GM12878 (cell line): ENCODE measurements around the gene CROCC. TPM values are rescaled to one million over a fixed set of nuclear protein-coding genes. Genes with fewer than 3 reads are reported as not detected.

Source experiments
- ATAC-seq: fragments of 200-7000 bp; cut with Tn5 transposase; 3 replicates; pipeline ENCODE4 v1.9.1; 2020; ENCODE audit warnings: mild to moderate bottlenecking, moderate library complexity
- BruUV-seq: library from RNA; stranded (reverse); fragments of 400-500 nt; replicated peaks from 2 replicates; lab custom pipeline; 2021; lab: Mats Ljungman, UMichigan
- CTCF ChIA-PET: fragments of 300-600 bp; sonication (Branson Sonifier 250); formaldehyde crosslinking; extraction: SDS; loops from one replicate; lab custom pipeline; 2021; ENCODE audit warnings: inconsistent platforms; lab: Yijun Ruan, JAX
- POLR2A ChIA-PET: fragments of 350-600 bp; formaldehyde crosslinking; extraction: SDS; loops from one replicate; lab custom pipeline; 2021; ENCODE audit warnings: inconsistent platforms; lab: Charles Lee
- RAD21 ChIA-PET: fragments of 300-600 bp; sonication (Branson Sonifier 250); formaldehyde crosslinking; loops from one replicate; lab custom pipeline; 2023; ENCODE audit warnings: antibody characterized with exemption; ENCODE audit not compliant: unreplicated experiment; lab: Charles Lee
- SMC1A ChIA-PET: fragments of 300-600 bp; sonication (Branson Sonifier 250); formaldehyde crosslinking; loops from one replicate; lab custom pipeline; 2023; ENCODE audit not compliant: unreplicated experiment, uncharacterized antibody; lab: Charles Lee
- DNase-seq: peaks from one replicate; pipeline ENCODE4 v3.0.0-alpha.2; 2011; ENCODE audit warnings: low read depth, low spot score
- FAIRE-seq: peaks from 3 replicates; lab custom pipeline; 2011; peaks lifted over from hg19 to GRCh38; lab: Jason Lieb, UNC
- H2AFZ ChIP-seq: 2 replicates; pipeline ENCODE4 v1.6.0; 2011; ENCODE audit warnings: low read depth, low read length, control low read depth; ENCODE audit not compliant: control insufficient read depth
- H3K27ac ChIP-seq: 2 replicates; pipeline ENCODE4 v1.5.1; 2011; ENCODE audit warnings: control low read depth; ENCODE audit not compliant: control insufficient read depth, insufficient read depth
- H3K27me3 ChIP-seq, 2 experiments: replicated peaks in 1 of 2; 2 replicates each; pipeline versions ENCODE4 v1.6.0 to v1.6.1; 2011; ENCODE audit warnings: low read length in 1 of 2; ENCODE audit not compliant: control insufficient read depth in 2 of 2, insufficient read depth in 2 of 2
- H3K36me3 ChIP-seq, 2 experiments: 2 replicates each; pipeline ENCODE4 v1.5.1; 2011; ENCODE audit warnings: low read length in 1 of 2; ENCODE audit not compliant: control insufficient read depth in 2 of 2, insufficient read depth in 2 of 2
- H3K4me1 ChIP-seq: 2 replicates; pipeline ENCODE4 v1.6.1; 2011; ENCODE audit warnings: mild to moderate bottlenecking, low read length, moderate library complexity, mixed read lengths; ENCODE audit not compliant: control insufficient read depth, insufficient read depth
- H3K4me2 ChIP-seq: 2 replicates; pipeline ENCODE4 v1.6.0; 2011; ENCODE audit warnings: control low read depth; ENCODE audit not compliant: control insufficient read depth, insufficient read depth
- H3K4me3 ChIP-seq: fragments of 200-600 bp; sonication (generic); 2 replicates; pipeline ENCODE4 v1.5.1; 2016
- H3K79me2 ChIP-seq: 2 replicates; pipeline ENCODE4 v1.6.0; 2011; ENCODE audit warnings: low read length; ENCODE audit not compliant: control insufficient read depth, insufficient read depth
- H3K9ac ChIP-seq: 2 replicates; pipeline ENCODE4 v1.8.0; 2011; ENCODE audit warnings: low read length, control low read depth, mixed read lengths; ENCODE audit not compliant: control insufficient read depth, insufficient read depth
- H3K9me3 ChIP-seq: replicated peaks from 3 replicates; pipeline ENCODE4 v1.5.1; 2011; ENCODE audit warnings: mild to moderate bottlenecking, low read length; ENCODE audit not compliant: control insufficient read depth, insufficient read depth
- H4K20me1 ChIP-seq: 2 replicates; pipeline ENCODE4 v1.6.0; 2011; ENCODE audit not compliant: control insufficient read depth, insufficient read depth
- EP300 ChIP-seq, 2 experiments: fragments of 150-350 bp in 1 of 2; IDR thresholded peaks; 2 replicates each; pipeline ENCODE4 v1.6.1; 2011 to 2012; ENCODE audit warnings: low read depth in 2 of 2, low read length in 2 of 2, borderline replicate concordance in 1 of 2, improper control_type of control experiment in 1 of 2, inconsistent platforms in 1 of 2; ENCODE audit not compliant: control insufficient read depth in 1 of 2
- NFIC ChIP-seq: IDR thresholded peaks from 2 replicates; pipeline ENCODE4 v1.6.1; 2012; ENCODE audit warnings: low read depth, mild to moderate bottlenecking, inconsistent platforms, low read length, moderate library complexity
- NFYA ChIP-seq: IDR thresholded peaks from 2 replicates; pipeline ENCODE4 v1.6.1; 2011; ENCODE audit warnings: low read depth, mild to moderate bottlenecking, low read length, improper control_type of control experiment, borderline replicate concordance
- PAX5 ChIP-seq: IDR thresholded peaks from 2 replicates; pipeline ENCODE4 v1.6.1; 2011; ENCODE audit warnings: low read depth, low read length, borderline replicate concordance
- SRF ChIP-seq, 2 experiments: IDR thresholded peaks; 2 replicates each; pipeline ENCODE4 v1.6.1; 2011; ENCODE audit warnings: low read depth in 2 of 2, low read length in 2 of 2, mild to moderate bottlenecking in 1 of 2, moderate library complexity in 1 of 2
- WGBS: methylation state at CpG from one replicate; pipeline ENCODE4 v1.1.6; 2016; ENCODE audit warnings: low lambda C conversion rate; ENCODE audit not compliant: insufficient replicate concordance, insufficient coverage; ENCODE audit errors: missing lambda C conversion rate; 5-methylcytosine and 5-hydroxymethylcytosine counted together
- in situ Hi-C: fragments of 300-500 bp; cut with MboI; formaldehyde crosslinking; loops from 9 replicates; pipeline ENCODE4 v1.14.3; 2018; ENCODE audit warnings: mixed read lengths
- intact Hi-C: fragments of 100-400 bp; cut with micrococcal nuclease; formaldehyde crosslinking; loops from one replicate; pipeline ENCODE4 v1.14.2; 2022; ENCODE audit not compliant: unreplicated experiment
- polyA plus RNA-seq, 11 experiments: library from polyadenylated mRNA; depleted of rRNA in 4 of 11; unstranded in 6 of 11; stranded (reverse) in 5 of 11; fragments of >200 nt; fragmentation: Nextera tagmentation in 4 of 11; fragmentation: Illumina TruSeq in 1 of 11; extraction: Ambion mirVana in 4 of 11; extraction: Trizol in 1 of 11; gene quantifications; 1 replicate in 1 of 11; 2 replicates in 10 of 11; pipeline versions ENCODE4 v1.2.1 to v1.2.3, GENCODE V29; 2011 to 2016; ENCODE audit warnings: inconsistent platforms in 2 of 11, missing spikeins in 2 of 11, low read depth in 1 of 11
- total RNA-seq, 4 experiments: library from RNA; depleted of rRNA in 3 of 4; stranded (reverse); fragments of >200 nt in 3 of 4; fragmentation: Illumina TruSeq in 1 of 4; extraction: Trizol in 1 of 4; gene quantifications; 2 replicates each; pipeline versions ENCODE4 v1.2.1 to v1.2.3, GENCODE V29; 2013 to 2021
- TF ChIP-seq, protein P1 (sequence below): IDR thresholded peaks from 2 replicates; pipeline ENCODE4 v1.6.1; 2012; ENCODE audit warnings: mild to moderate bottlenecking, low read depth, low read length
- TF ChIP-seq, protein P2 (sequence below): IDR thresholded peaks from 2 replicates; pipeline ENCODE4 v1.6.1; 2012; ENCODE audit warnings: low read depth, low read length, improper control_type of control experiment
- TF ChIP-seq, protein P3 (sequence below): IDR thresholded peaks from 2 replicates; pipeline ENCODE4 v1.6.1; 2012; ENCODE audit warnings: improper control_type of control experiment, low read depth, low read length; ENCODE audit not compliant: insufficient replicate concordance

Gene CROCC
- total and polyA plus RNA-seq, 10 of the 15 experiments (the other 5 are each of a cell fraction or from before 2014, with no cell fraction given): 0.04 to 5.5 (median 2.3) TPM

DNA sequence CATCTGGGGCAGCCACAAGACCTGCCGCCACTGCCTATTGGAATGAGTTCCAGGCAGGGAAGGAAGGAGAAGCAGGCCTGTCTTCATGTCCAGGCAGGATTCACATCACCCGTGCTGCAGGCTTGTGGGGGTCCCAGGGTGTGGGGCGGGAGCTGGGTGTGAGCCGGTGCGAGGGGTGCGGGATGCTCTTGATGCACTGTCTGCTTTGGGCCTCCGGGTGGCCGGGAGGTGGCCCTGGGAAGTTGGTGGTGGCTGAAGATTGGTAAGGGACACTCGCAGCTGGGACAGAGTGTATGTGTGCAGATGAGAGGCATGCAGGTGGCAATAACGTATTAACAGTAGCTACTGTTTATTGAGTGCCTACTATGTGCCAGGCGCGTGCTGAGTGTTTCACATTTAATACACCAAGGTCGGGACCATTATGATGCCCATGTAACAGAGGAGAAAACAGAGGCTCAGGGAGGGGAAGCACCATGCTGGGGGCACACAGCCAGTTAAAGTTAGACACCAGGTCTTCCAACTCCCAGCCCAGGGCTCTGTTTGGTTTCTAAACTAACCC, 3.3 kb downstream of the CROCC start (continued):
- TF ChIP-seq, protein P1, sequence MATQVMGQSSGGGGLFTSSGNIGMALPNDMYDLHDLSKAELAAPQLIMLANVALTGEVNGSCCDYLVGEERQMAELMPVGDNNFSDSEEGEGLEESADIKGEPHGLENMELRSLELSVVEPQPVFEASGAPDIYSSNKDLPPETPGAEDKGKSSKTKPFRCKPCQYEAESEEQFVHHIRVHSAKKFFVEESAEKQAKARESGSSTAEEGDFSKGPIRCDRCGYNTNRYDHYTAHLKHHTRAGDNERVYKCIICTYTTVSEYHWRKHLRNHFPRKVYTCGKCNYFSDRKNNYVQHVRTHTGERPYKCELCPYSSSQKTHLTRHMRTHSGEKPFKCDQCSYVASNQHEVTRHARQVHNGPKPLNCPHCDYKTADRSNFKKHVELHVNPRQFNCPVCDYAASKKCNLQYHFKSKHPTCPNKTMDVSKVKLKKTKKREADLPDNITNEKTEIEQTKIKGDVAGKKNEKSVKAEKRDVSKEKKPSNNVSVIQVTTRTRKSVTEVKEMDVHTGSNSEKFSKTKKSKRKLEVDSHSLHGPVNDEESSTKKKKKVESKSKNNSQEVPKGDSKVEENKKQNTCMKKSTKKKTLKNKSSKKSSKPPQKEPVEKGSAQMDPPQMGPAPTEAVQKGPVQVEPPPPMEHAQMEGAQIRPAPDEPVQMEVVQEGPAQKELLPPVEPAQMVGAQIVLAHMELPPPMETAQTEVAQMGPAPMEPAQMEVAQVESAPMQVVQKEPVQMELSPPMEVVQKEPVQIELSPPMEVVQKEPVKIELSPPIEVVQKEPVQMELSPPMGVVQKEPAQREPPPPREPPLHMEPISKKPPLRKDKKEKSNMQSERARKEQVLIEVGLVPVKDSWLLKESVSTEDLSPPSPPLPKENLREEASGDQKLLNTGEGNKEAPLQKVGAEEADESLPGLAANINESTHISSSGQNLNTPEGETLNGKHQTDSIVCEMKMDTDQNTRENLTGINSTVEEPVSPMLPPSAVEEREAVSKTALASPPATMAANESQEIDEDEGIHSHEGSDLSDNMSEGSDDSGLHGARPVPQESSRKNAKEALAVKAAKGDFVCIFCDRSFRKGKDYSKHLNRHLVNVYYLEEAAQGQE: no peak
- TF ChIP-seq SRF (IDR thresholded peaks at IDR 0.05; ENCODE audit: low read depth in 2 of 2, low read length in 2 of 2) (no peak), NFIC (no peak)
- TF ChIP-seq, protein P2, sequence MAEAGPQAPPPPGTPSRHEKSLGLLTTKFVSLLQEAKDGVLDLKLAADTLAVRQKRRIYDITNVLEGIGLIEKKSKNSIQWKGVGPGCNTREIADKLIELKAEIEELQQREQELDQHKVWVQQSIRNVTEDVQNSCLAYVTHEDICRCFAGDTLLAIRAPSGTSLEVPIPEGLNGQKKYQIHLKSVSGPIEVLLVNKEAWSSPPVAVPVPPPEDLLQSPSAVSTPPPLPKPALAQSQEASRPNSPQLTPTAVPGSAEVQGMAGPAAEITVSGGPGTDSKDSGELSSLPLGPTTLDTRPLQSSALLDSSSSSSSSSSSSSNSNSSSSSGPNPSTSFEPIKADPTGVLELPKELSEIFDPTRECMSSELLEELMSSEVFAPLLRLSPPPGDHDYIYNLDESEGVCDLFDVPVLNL: no peak

DNA sequence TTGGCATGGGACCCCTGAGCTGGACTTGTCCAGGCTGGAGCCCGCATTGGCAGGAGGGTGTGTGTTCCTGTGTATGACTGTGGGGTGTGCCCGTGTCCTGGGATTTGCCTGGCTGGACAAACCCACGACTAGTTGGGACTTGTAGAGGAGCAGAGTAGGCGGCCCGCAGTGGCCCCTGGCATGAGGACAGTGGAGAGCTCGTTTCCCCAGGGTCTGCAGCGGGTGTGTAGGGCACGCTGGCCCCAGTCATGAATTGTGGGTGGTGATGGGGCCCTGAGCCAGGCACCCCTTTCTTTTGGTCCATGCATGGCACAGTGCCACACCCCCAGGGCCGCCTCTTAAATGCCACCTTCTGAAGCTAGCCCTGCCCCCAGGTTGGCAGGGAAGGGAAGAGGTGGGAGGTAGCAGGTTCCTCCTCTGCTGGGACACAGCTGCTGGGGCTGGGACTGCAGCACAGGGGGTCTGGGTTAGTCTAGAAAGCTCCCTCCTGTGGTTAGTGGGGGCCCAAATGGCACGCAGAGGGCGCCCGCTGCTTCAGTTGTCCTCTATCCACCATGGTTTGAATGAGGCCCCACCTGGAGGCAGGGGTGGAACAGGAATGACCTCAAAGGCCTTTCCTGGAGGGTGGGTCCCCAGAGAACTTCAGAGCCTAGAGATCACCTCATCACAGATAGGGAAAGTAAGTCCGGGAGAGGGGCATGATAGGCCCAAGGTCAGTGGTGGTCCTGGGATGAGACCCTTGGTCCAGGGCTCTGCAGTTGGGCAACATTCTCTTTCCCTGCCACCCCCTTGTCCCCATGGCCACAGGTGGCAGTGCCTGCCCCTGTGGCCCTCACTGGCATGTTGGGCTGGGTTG, 4.1 kb downstream of the CROCC start:
- ChIA-PET CTCF (no interaction called here), RAD21 (no interaction called here), SMC1A (no interaction called here), POLR2A (no interaction called here)
- FAIRE-seq (no peak), ATAC-seq (no peak), DNase-seq (no peak)
- no peaks in the 10 kb centered on the region for H3K27me3 ChIP-seq
- WGBS: 49% methylated on average over 13 of the region's 13 CpGs
- no peak overlapping the region for H2AFZ ChIP-seq
- no peaks in the 10 kb centered on the region for H3K36me3 ChIP-seq
- no peak overlapping the region for H3K27ac ChIP-seq
- H3K79me2 ChIP-seq: no peaks in the 10 kb centered on the region
- no peaks in the 10 kb centered on the region for H4K20me1 ChIP-seq
- TF ChIP-seq, protein P3, sequence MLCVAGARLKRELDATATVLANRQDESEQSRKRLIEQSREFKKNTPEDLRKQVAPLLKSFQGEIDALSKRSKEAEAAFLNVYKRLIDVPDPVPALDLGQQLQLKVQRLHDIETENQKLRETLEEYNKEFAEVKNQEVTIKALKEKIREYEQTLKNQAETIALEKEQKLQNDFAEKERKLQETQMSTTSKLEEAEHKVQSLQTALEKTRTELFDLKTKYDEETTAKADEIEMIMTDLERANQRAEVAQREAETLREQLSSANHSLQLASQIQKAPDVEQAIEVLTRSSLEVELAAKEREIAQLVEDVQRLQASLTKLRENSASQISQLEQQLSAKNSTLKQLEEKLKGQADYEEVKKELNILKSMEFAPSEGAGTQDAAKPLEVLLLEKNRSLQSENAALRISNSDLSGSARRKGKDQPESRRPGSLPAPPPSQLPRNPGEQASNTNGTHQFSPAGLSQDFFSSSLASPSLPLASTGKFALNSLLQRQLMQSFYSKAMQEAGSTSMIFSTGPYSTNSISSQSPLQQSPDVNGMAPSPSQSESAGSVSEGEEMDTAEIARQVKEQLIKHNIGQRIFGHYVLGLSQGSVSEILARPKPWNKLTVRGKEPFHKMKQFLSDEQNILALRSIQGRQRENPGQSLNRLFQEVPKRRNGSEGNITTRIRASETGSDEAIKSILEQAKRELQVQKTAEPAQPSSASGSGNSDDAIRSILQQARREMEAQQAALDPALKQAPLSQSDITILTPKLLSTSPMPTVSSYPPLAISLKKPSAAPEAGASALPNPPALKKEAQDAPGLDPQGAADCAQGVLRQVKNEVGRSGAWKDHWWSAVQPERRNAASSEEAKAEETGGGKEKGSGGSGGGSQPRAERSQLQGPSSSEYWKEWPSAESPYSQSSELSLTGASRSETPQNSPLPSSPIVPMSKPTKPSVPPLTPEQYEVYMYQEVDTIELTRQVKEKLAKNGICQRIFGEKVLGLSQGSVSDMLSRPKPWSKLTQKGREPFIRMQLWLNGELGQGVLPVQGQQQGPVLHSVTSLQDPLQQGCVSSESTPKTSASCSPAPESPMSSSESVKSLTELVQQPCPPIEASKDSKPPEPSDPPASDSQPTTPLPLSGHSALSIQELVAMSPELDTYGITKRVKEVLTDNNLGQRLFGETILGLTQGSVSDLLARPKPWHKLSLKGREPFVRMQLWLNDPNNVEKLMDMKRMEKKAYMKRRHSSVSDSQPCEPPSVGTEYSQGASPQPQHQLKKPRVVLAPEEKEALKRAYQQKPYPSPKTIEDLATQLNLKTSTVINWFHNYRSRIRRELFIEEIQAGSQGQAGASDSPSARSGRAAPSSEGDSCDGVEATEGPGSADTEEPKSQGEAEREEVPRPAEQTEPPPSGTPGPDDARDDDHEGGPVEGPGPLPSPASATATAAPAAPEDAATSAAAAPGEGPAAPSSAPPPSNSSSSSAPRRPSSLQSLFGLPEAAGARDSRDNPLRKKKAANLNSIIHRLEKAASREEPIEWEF: no peak
- TF ChIP-seq EP300 (IDR thresholded peaks at IDR 0.05; ENCODE audit: borderline replicate concordance in 1 of 2, control insufficient read depth in 1 of 2, low read depth in 2 of 2, low read length in 2 of 2) (no peak), NFYA (no peak), PAX5 (no peak)
- no TSS peak for BruUV-seq
- H3K4me1 ChIP-seq: no peaks in the 10 kb centered on the region
- in situ Hi-C loops (no loop called here), intact Hi-C loops (no loop called here)
- no peak overlapping the region for H3K4me3 ChIP-seq
- H3K4me2 ChIP-seq: no peak overlapping the region
- no peak overlapping the region for H3K9ac ChIP-seq
- H3K9me3 ChIP-seq: no peaks in the 10 kb centered on the region
